GM12892 (cell line): ENCODE data around the gene DICER1.

ENCODE experiments used
- POLR2A ChIP-seq: IDR thresholded peaks from 2 replicates; pipeline ENCODE4 v1.6.1; 2011; ENCODE audit warnings: low read depth, low read length, control low read depth
- POLR2AphosphoS5 ChIP-seq: IDR thresholded peaks from 2 replicates; pipeline ENCODE4 v1.6.1; 2011; ENCODE audit warnings: low read depth, low read length, control low read depth
- TAF1 ChIP-seq: IDR thresholded peaks from 2 replicates; pipeline ENCODE4 v1.6.1; 2011; ENCODE audit warnings: low read depth, mild to moderate bottlenecking, control low read depth, low read length, borderline replicate concordance

GRCh38 chr14:95164506-95164905 is 7.2 kb upstream of the DICER1 start:
- TF ChIP-seq POLR2A (no peak), TAF1 (no peak), POLR2AphosphoS5 (no peak)
